ENCODE measurements around the gene BID.

Gene BID

DNA sequence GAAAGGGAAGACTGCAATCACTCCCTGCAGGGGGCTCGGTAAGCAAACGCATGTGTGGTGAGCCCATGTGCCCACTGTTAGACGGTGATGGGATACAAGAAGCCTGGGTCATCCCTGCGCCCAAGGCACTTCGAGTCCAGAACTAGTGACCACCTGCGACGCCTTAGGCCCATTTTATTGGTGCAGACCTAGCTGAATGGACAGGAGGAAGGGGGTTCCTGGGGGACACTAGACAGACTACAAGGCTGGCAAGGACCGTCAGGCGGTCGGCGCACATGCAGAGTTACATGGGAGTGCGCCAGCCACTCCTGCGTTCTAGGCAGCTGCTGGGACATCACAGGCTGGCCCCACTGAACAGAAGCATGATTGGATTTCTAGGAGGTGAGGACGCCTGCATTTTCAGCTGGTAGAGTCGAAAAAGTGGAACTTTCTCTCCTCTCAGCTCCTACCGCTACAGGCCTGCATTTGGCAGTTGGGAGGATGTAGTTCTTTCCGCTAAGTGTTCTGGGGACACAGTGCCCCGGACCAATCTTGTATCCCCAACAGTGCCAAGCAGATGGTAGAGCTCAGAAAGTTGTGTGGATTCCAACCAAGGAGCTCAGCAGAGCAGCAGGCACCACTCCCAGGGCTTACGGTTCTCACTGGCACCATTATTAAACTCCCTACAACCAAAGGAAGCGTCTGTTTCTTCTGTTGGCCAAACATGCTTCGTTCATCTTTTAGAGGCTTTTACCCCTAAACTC, 35.7 kb downstream of the BID start:
- DNase-seq (ENCODE audit: low read depth in 2 of 2): no peak

DNA sequence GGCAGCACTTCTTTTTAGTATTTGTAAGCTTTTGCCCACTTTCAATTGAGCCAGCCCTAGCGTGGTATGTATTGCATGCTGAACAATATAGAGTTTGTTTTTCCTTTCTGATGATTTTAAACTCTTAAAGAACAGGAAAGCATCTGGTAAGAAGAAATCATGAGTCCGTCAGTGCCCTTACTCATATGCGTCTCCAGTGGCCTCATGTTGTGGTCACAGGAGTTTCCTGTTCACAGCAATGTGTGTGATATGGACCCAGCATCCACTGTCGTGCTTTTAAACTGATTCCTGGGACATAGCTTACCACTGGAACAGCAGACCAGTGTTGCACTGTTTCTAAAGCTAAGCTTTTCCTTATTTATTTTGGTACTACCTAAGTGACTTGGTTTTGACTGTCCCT, 40.1 kb downstream of the BID start:
- no peak for DNase-seq (ENCODE audit: low read depth in 2 of 2)

DNA sequence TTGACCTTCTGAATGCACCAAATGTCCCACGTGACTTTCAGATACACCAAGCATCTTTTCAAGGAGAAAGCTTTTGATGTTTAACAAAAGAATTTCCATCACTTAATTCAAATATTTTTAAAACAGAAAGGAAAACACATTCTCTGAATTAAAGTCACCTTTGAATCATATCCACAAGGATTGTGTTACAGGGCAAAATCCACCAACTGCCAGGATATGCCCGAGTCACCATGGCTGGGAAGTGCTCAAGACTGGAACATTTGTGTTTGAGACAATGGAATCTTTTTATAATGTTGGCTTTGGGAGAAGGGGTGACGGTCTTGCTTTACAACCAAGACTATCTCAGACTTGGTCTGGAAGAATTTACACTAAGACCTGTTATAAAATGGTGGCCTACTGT, 40.8 kb downstream of the BID start:
- no peak for DNase-seq (ENCODE audit: low read depth in 2 of 2)

GRCh38 chr22:17732251-17732854, 41.9 kb downstream of the BID start:
- no peak for DNase-seq (ENCODE audit: low read depth in 2 of 2)

- DNase-seq (ENCODE audit: low read depth in 2 of 2): no peak
These were observed 44.7 kb downstream of the BID start for GRCh38 chr22:17729561-17729960.

- DNase-seq (ENCODE audit: low read depth in 2 of 2): no peak
These were observed 45.5 kb downstream of the BID start for GRCh38 chr22:17728786-17729185.

- DNase-seq (ENCODE audit: low read depth in 2 of 2): no peak
These were observed 47.1 kb downstream of the BID start for GRCh38 chr22:17726928-17727897.

GRCh38 chr22:17726006-17726927, 48.0 kb downstream of the BID start:
- DNase-seq (ENCODE audit: low read depth in 2 of 2): no peak

- no peak for DNase-seq (ENCODE audit: low read depth in 2 of 2)
These were observed 48.8 kb downstream of the BID start for GRCh38 chr22:17725500-17725796.

DNA sequence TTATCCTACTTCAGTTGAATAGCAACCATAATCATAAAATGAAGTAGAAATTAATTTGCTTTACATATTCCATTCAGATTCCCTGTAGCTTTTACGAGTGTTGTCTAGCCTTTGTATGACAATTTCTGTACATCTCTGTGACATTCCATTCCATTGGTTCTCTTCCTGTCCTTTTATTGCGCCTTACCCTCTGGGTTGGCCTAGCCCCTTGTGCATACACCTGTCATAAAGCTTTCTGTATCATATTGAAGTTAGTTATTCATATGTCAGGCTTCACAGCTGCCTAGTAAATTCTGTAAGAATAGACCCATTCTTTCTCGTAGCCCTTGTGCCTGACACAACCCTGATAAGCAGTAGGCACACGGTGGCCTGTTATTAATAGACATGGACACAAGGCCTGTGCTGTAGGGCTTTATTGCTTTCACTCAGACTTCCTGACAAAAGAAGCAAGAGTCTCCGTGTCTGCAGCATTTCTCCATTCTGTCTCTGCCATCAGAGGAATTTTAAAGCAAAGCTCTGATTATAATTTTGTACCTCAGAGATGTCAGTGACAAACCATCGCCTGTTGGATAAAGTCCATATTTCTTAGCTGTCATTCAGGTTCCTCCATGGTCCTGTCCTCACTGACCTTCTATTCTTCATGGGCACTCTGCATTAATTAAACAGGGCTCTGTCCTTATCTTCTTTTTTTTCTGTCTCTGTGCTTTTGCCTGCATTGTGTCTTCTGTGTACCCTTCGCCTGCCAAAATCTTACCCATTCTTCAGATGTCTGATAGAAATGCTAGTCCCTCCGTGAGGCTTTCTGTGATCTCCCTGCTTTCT, 49.4 kb downstream of the BID start:
- no peak for DNase-seq (ENCODE audit: low read depth in 2 of 2)

DNA sequence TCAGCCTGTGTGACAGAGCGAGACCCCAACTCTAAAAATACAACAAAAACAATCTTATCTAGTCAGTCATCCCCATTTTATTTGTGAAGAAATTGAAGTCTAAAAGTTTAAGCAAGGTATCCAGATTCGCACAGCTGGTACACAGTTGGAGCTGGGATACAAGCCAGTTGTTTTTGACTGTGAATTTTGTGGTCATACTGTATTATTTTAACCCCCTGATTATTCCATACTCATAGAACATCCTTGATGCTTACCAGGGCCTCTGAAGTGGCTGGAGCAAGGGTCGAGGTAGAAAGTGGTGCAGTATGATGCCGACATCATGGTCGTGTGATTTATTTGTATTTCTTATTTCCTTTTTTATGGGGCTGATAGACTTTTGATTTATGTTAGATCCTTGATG, 50.0 kb downstream of the BID start:
- DNase-seq (ENCODE audit: low read depth in 2 of 2): no peak

- no peak for DNase-seq (ENCODE audit: low read depth in 2 of 2)
These were observed 54.4 kb downstream of the BID start for GRCh38 chr22:17719911-17720310.

DNA sequence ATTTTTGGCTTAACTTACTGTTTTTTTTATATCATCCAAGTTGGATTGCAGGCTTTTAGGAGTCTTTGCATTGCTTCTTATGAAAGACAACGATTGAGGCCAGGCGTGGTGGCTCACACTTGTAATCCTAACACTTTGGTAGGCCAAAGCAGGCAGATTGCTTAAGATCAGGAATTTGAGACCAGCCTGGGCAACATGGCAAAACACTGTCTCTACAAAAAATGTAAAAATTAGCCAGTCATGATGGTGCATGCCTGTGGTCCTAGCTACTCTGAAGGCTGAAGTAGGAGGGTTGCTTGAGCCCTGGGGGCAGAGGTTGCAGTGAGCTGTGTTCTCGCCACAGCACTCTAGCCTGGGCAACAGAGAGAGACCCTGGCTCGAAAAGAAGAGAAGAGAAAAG, 56.6 kb downstream of the BID start:
- no peak for DNase-seq (ENCODE audit: low read depth in 2 of 2)

- DNase-seq (ENCODE audit: low read depth in 2 of 2): no peak
These were observed 57.7 kb downstream of the BID start for GRCh38 chr22:17716529-17716928.

DNA sequence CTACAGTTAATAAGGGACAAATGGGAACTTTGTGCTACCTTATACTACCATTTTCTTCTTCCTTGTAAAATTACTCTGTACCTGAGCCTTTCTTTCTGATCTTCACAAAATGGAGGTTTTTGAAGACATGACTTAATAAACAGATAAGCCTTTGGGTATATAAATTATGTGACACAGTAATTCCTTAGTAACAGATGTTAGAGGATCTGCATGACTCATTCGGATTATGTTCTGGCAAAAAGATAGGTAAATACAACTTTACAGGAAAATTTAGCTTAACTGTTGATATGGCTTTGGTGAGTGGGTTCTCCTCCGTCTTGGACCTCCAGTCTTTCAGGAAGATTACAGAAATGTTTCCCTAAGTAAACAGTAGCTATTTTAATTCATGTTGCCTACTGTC, 61.8 kb downstream of the BID start:
- DNase-seq (ENCODE audit: low read depth in 2 of 2): no peak

- DNase-seq (ENCODE audit: low read depth in 2 of 2): no peak
These were observed 64.2 kb downstream of the BID start for GRCh38 chr22:17710023-17710422.

GRCh38 chr22:17707526-17707925, 66.7 kb downstream of the BID start:
- no peak for DNase-seq (ENCODE audit: low read depth in 2 of 2)

DNA sequence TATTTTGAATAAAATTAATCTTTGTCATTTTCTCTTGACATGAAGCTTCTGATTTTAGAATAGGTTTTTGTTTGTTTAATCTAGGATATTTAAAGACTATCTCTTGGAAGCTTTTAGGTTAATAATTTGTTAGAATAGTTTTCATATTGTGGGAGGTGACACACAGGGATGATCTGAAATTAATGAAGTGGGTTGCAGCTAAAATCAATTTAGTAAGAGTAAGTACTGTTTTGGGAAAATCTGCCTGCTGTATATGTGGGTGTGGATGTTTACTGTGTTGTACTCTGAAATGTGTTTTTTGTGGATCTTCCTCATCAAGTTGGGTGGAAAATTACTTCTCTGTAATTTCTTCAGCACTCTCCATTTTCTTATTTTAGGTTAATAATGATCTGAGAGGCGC, 67.3 kb downstream of the BID start:
- DNase-seq (ENCODE audit: low read depth in 2 of 2): no peak

- peak; percentile 10 to 31 for DNase-seq (ENCODE audit: low read depth in 2 of 2)
These were observed 68.0 kb downstream of the BID start for GRCh38 chr22:17705951-17706900.

GRCh38 chr22:17705546-17705945, 68.7 kb downstream of the BID start:
- no peak for DNase-seq (ENCODE audit: low read depth in 2 of 2)

All from stimulated activated CD4-positive, alpha-beta T cell treated with anti-CD3 and anti-CD28 coated beads, Interleukin-1b, Interleukin-23, amount 100 ng/mL, for 4 hours (primary cell).